K562 (cell line): ENCODE results near the gene SLC25A2. TPM values are rescaled to one million over a fixed set of nuclear protein-coding genes. Genes with fewer than 3 reads are reported as not detected.
A peak's percentile ranks its signal among the peaks of the same experiment; 100 is the strongest.

Source experiments
- ARHGAP35 ChIP-seq: fragments of 450-650 bp; IDR thresholded peaks from 2 replicates; pipeline ENCODE4 v1.6.1; 2018; ENCODE audit not compliant: partially characterized antibody
- BDP1 ChIP-seq: IDR thresholded peaks from 3 replicates; pipeline ENCODE4 v1.6.1; 2011; ENCODE audit not compliant: insufficient read length, insufficient read depth
- CHD2 ChIP-seq: IDR thresholded peaks from 2 replicates; pipeline ENCODE4 v1.6.1; 2011; ENCODE audit warnings: low read depth, low read length
- CREBBP ChIP-seq: IDR thresholded peaks from one replicate; pipeline ENCODE4 v1.6.1; 2012; ENCODE audit warnings: low read depth, mild to moderate bottlenecking, control low read depth, inconsistent platforms, low read length
- ETV1 ChIP-seq: fragments of 450-650 bp; conservative IDR thresholded peaks from 2 replicates; pipeline ENCODE4 v1.6.1; 2016; ENCODE audit warnings: missing genetic modification characterization, control low read depth, low read depth, missing compliant biosample characterization
- HNRNPLL ChIP-seq: fragments of 200-400 bp; formaldehyde crosslinking; IDR thresholded peaks from 2 replicates; pipeline ENCODE4 v1.6.1; 2017; ENCODE audit warnings: low read length, low read depth, mild to moderate bottlenecking; ENCODE audit not compliant: poor library complexity, severe bottlenecking
- L3MBTL2 ChIP-seq: fragments of 450-650 bp; IDR thresholded peaks from 2 replicates; pipeline ENCODE4 v1.6.1; 2016; ENCODE audit warnings: mild to moderate bottlenecking, moderate library complexity
- NFIC ChIP-seq: fragments of 450-650 bp; IDR thresholded peaks from 2 replicates; pipeline ENCODE4 v1.6.1; 2017; ENCODE audit warnings: mild to moderate bottlenecking, inconsistent platforms
- NFRKB ChIP-seq: fragments of 450-650 bp; IDR thresholded peaks from 2 replicates; pipeline ENCODE4 v1.6.1; 2016; ENCODE audit warnings: low read depth
- NUFIP1 ChIP-seq: fragments of 450-650 bp; IDR thresholded peaks from 2 replicates; pipeline ENCODE4 v1.6.1; 2018; ENCODE audit not compliant: partially characterized antibody
- PCBP1 ChIP-seq: fragments of 200-400 bp; formaldehyde crosslinking; IDR thresholded peaks from 2 replicates; pipeline ENCODE4 v1.6.1; 2018; ENCODE audit warnings: mild to moderate bottlenecking, low read depth, low read length; ENCODE audit not compliant: poor library complexity, severe bottlenecking
- RBBP5 ChIP-seq: fragments of 200-600 bp; sonication (generic); IDR thresholded peaks from 2 replicates; pipeline ENCODE4 v1.6.1; 2012; ENCODE audit warnings: borderline replicate concordance, mild to moderate bottlenecking, low read length, control low read depth, inconsistent platforms; ENCODE audit not compliant: insufficient read depth, poor library complexity, severe bottlenecking
- RBM34 ChIP-seq: fragments of 200-400 bp; formaldehyde crosslinking; IDR thresholded peaks from 2 replicates; pipeline ENCODE4 v1.6.1; 2018; ENCODE audit warnings: low read length, borderline replicate concordance; ENCODE audit not compliant: insufficient read depth
- SMARCB1 ChIP-seq: IDR thresholded peaks from 2 replicates; pipeline ENCODE4 v1.6.1; 2011; ENCODE audit warnings: improper control_type of control experiment, low read depth; ENCODE audit not compliant: insufficient read length
- TAL1 ChIP-seq: fragments of 450-650 bp; IDR thresholded peaks from 2 replicates; pipeline ENCODE4 v1.6.1; 2016; ENCODE audit warnings: mild to moderate bottlenecking
- TRIM28 ChIP-seq: fragments of 450-650 bp; IDR thresholded peaks from 2 replicates; pipeline ENCODE4 v1.6.1; 2017
- ZNF124 ChIP-seq: sonication (generic); formaldehyde crosslinking; IDR thresholded peaks from 2 replicates; pipeline ENCODE4 v1.8.1; 2022; ENCODE audit warnings: missing genetic modification reagents
- ZNF134 ChIP-seq: fragments of 250-450 bp; sonication (Bioruptor Pico); conservative IDR thresholded peaks from 2 replicates; pipeline ENCODE4 v1.4.0; 2020
- ZNF354B ChIP-seq: fragments of 250-450 bp; sonication (Bioruptor Pico); IDR thresholded peaks from 2 replicates; pipeline ENCODE4 v1.4.0; 2020
- polyA plus RNA-seq, 8 experiments: library from polyadenylated mRNA; depleted of rRNA in 4 of 8; stranded (reverse) in 5 of 8; unstranded in 3 of 8; fragments of >200 nt; fragmentation: Nextera tagmentation in 2 of 8; fragmentation: Illumina TruSeq in 1 of 8; extraction: Ambion mirVana in 2 of 8; extraction: Trizol in 1 of 8; gene quantifications; 2 replicates each; pipeline versions ENCODE4 v1.2.1 to v1.2.3, GENCODE V29; 2011 to 2014; ENCODE audit warnings: inconsistent platforms in 1 of 8, missing spikeins in 1 of 8
- total RNA-seq, 7 experiments: library from RNA; depleted of rRNA in 6 of 7; stranded (reverse); fragments of >200 nt in 6 of 7; fragmentation: Illumina TruSeq in 2 of 7; extraction: Trizol in 2 of 7; gene quantifications; 2 replicates each; pipeline versions ENCODE4 v1.2.1 to v1.2.3, GENCODE V29; 2011 to 2021; ENCODE audit warnings: low replicate concordance in 1 of 7
- TF ChIP-seq, protein P1 (sequence below): fragments of 250-450 bp; sonication (Bioruptor Pico); IDR thresholded peaks from 2 replicates; pipeline ENCODE4 v1.5.0; 2022; ENCODE audit warnings: mild to moderate bottlenecking
- TF ChIP-seq, protein P2 (sequence below): fragments of 200-400 bp; formaldehyde crosslinking; IDR thresholded peaks from 2 replicates; pipeline ENCODE4 v1.6.1; 2017; ENCODE audit warnings: mild to moderate bottlenecking, low read depth, low read length, moderate library complexity
- TF ChIP-seq, protein P3 (sequence below): fragments of 250-450 bp; sonication (Bioruptor Pico); IDR thresholded peaks from 2 replicates; pipeline ENCODE4 v1.9.0; 2021; ENCODE audit warnings: mild to moderate bottlenecking
- TF ChIP-seq, protein P4 (sequence below): fragments of 450-650 bp; conservative IDR thresholded peaks from 2 replicates; pipeline ENCODE4 v1.6.1; 2016; ENCODE audit warnings: missing genetic modification characterization, low read depth, mild to moderate bottlenecking, missing compliant biosample characterization, moderate library complexity

SLC25A2 gene
- total and polyA plus RNA-seq, 9 of the 15 experiments (the other 6 are each of a cell fraction or from before 2014, with no cell fraction given), result 0.09 to 0.11 (median 0.11) TPM; not detected in 6

DNA sequence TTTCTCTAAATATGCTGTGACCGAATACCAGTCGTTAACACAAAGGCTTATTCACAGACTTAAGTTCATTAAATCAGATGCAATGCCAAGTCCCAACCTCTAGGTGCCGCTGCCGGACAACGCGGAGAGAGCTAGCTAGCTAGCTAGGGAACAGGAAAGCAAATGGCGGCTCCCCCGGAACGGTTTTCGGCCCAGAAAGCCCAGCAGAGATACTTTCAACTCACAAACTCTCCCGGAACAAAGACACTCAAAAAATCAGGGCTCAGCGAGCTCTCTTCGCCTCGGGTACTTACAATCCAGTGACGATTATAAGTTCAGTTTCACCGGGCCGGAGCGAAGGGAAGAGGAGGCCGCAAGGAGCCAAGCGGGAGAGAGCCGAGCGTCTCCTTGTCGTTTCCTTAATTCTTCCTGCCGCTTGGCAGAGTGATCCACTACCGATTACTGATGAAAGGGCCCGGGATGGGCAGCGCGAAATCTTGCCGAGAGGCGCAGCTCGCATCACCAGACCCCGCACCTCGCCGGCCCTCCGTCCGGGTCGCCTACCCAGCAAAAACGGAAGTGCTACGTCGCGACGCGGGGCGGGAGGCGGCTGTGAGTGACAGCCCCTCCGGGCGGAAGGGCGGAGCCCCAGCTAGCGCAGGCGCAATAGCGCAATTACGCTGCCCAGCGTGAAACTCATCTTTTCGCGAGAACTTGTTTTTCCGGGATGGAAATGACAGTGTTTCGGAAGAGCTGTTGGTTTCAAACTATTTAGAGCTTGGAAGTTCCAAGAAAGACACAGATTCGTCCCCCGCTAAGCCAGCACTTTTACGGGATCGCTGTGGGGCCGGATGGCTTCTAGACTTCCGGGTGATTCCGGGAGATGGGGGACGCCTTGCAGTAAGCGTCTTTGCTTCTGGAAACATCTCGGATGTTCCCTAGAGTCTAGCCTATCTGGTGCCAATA, 16.6 kb upstream of the SLC25A2 start, which contains the start of gene TAF7 (continued):
- no peak for TF ChIP-seq SMARCB1
- TF ChIP-seq CHD2, result peak; percentile 89
- TF ChIP-seq NFRKB, result peak; percentile 87
- TF ChIP-seq, protein P1, sequence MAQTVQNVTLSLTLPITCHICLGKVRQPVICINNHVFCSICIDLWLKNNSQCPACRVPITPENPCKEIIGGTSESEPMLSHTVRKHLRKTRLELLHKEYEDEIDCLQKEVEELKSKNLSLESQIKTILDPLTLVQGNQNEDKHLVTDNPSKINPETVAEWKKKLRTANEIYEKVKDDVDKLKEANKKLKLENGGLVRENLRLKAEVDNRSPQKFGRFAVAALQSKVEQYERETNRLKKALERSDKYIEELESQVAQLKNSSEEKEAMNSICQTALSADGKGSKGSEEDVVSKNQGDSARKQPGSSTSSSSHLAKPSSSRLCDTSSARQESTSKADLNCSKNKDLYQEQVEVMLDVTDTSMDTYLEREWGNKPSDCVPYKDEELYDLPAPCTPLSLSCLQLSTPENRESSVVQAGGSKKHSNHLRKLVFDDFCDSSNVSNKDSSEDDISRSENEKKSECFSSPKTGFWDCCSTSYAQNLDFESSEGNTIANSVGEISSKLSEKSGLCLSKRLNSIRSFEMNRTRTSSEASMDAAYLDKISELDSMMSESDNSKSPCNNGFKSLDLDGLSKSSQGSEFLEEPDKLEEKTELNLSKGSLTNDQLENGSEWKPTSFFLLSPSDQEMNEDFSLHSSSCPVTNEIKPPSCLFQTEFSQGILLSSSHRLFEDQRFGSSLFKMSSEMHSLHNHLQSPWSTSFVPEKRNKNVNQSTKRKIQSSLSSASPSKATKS (CRISPR knock-in tag), result no peak
- TF ChIP-seq, protein P2, sequence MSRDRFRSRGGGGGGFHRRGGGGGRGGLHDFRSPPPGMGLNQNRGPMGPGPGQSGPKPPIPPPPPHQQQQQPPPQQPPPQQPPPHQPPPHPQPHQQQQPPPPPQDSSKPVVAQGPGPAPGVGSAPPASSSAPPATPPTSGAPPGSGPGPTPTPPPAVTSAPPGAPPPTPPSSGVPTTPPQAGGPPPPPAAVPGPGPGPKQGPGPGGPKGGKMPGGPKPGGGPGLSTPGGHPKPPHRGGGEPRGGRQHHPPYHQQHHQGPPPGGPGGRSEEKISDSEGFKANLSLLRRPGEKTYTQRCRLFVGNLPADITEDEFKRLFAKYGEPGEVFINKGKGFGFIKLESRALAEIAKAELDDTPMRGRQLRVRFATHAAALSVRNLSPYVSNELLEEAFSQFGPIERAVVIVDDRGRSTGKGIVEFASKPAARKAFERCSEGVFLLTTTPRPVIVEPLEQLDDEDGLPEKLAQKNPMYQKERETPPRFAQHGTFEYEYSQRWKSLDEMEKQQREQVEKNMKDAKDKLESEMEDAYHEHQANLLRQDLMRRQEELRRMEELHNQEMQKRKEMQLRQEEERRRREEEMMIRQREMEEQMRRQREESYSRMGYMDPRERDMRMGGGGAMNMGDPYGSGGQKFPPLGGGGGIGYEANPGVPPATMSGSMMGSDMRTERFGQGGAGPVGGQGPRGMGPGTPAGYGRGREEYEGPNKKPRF, result no peak
- no peak for TF ChIP-seq ZNF354B
- TF ChIP-seq HNRNPLL, result no peak
- TF ChIP-seq NFIC, result peak; percentile 14; the same call in 1 of the 2 replicates
- TF ChIP-seq TAL1, result no peak
- no peak for TF ChIP-seq ZNF134 (CRISPR knock-in tag)
- TF ChIP-seq BDP1, result no peak
- TF ChIP-seq ZNF124 (CRISPR knock-in tag), result no peak
- no peak for TF ChIP-seq RBM34
- no peak for TF ChIP-seq TRIM28
- TF ChIP-seq RBBP5, result peak; percentile 58
- TF ChIP-seq CREBBP, result no peak
- TF ChIP-seq PCBP1, result no peak
- TF ChIP-seq, protein P3, sequence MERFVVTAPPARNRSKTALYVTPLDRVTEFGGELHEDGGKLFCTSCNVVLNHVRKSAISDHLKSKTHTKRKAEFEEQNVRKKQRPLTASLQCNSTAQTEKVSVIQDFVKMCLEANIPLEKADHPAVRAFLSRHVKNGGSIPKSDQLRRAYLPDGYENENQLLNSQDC (CRISPR knock-in tag), result no peak
- TF ChIP-seq ARHGAP35, result no peak
- TF ChIP-seq, protein P4, sequence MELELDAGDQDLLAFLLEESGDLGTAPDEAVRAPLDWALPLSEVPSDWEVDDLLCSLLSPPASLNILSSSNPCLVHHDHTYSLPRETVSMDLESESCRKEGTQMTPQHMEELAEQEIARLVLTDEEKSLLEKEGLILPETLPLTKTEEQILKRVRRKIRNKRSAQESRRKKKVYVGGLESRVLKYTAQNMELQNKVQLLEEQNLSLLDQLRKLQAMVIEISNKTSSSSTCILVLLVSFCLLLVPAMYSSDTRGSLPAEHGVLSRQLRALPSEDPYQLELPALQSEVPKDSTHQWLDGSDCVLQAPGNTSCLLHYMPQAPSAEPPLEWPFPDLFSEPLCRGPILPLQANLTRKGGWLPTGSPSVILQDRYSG (tag), result no peak
- TF ChIP-seq NUFIP1, result no peak
- TF ChIP-seq ETV1 (tag), result peak; percentile 72; the same call in 1 of the 2 replicates
- TF ChIP-seq L3MBTL2, result peak; percentile 96
